SK-N-SH (cell line): ENCODE measurements around the gene TXNDC12. TPM values are rescaled to one million over a fixed set of nuclear protein-coding genes. Genes with fewer than 3 reads are reported as not detected.

ENCODE experiments used
- CTCF ChIA-PET: fragments of 300-600, 350-600 bp; formaldehyde crosslinking; extraction: SDS; loops from one replicate; lab custom pipeline; 2021; lab: Yijun Ruan, JAX
- POLR2A ChIA-PET: fragments of 350-600 bp; sonication (Branson Sonifier 250); formaldehyde crosslinking; extraction: SDS; loops from one replicate; lab custom pipeline; 2020; ENCODE audit warnings: antibody characterized with exemption, inconsistent platforms; lab: Yijun Ruan, JAX
- DNase-seq: peaks from one replicate; pipeline ENCODE4 v3.0.0; 2012
- H2AFZ ChIP-seq: fragments of 200-600 bp; sonication (generic); 2 replicates; pipeline ENCODE4 v1.8.1; 2016; ENCODE audit warnings: antibody characterized with exemption, mild to moderate bottlenecking, low read depth
- H3F3A ChIP-seq: fragments of 200-600 bp; sonication (generic); replicated peaks from 2 replicates; pipeline ENCODE3; 2016; ENCODE audit warnings: antibody characterized with exemption, mild to moderate bottlenecking; ENCODE audit not compliant: insufficient read depth
- H3K27ac ChIP-seq, 2 experiments: fragments of 200-500 bp in 1 of 2; fragments of 200-600 bp in 1 of 2; sonication (Bioruptor generic) in 1 of 2; sonication (generic), shearing (Covaris generic) in 1 of 2; 2 replicates each; pipeline versions ENCODE4 v1.5.1 to v1.6.1; 2014 to 2016; ENCODE audit warnings: low read depth in 2 of 2, inconsistent platforms in 1 of 2, low read length in 1 of 2, mild to moderate bottlenecking in 1 of 2, mixed read lengths in 1 of 2
- H3K27me3 ChIP-seq: fragments of 200-600 bp; sonication (generic), shearing (Covaris generic); 2 replicates; pipeline ENCODE4 v1.6.1; 2016; ENCODE audit warnings: mixed run types; ENCODE audit not compliant: insufficient read depth
- H3K36me3 ChIP-seq, 2 experiments: fragments of 200-500 bp in 1 of 2; fragments of 200-600 bp in 1 of 2; sonication (Bioruptor generic) in 1 of 2; sonication (generic) in 1 of 2; replicated peaks in 1 of 2; 2 replicates each; pipeline versions ENCODE3 to v1.5.1; 2014 to 2016; ENCODE audit warnings: low read length in 1 of 2, mild to moderate bottlenecking in 1 of 2; ENCODE audit not compliant: insufficient read depth in 2 of 2, control insufficient read depth in 1 of 2
- H3K4me1 ChIP-seq, 2 experiments: fragments of 200-500 bp in 1 of 2; fragments of 200-600 bp in 1 of 2; sonication (Bioruptor generic) in 1 of 2; sonication (generic), shearing (Covaris generic) in 1 of 2; 2 replicates each; pipeline versions ENCODE4 v1.5.1 to v1.6.1; 2014 to 2016; ENCODE audit warnings: low read depth in 1 of 2, low read length in 1 of 2, mixed run types in 1 of 2; ENCODE audit not compliant: insufficient read depth in 2 of 2, control insufficient read depth in 1 of 2
- H3K4me2 ChIP-seq: fragments of 200-600 bp; sonication (generic), shearing (Covaris generic); 2 replicates; pipeline ENCODE4 v1.6.1; 2017; ENCODE audit warnings: mixed run types
- H3K4me3 ChIP-seq, 2 experiments: fragments of 200-500 bp in 1 of 2; fragments of 200-600 bp in 1 of 2; sonication (Bioruptor generic) in 1 of 2; sonication (generic), shearing (Covaris generic) in 1 of 2; 2 replicates each; pipeline versions ENCODE4 v1.5.1 to v1.8.1; 2014 to 2016; ENCODE audit warnings: low read depth in 2 of 2, inconsistent platforms in 1 of 2, low read length in 1 of 2, mild to moderate bottlenecking in 1 of 2, mixed read lengths in 1 of 2, moderate library complexity in 1 of 2
- H3K79me2 ChIP-seq: fragments of 200-600 bp; sonication (generic); 2 replicates; pipeline ENCODE4 v1.8.1; 2017; ENCODE audit warnings: mild to moderate bottlenecking; ENCODE audit not compliant: insufficient read depth
- H3K9ac ChIP-seq: fragments of 200-600 bp; sonication (generic); 2 replicates; pipeline ENCODE4 v1.6.1; 2017; ENCODE audit warnings: mixed run types
- H3K9me2 ChIP-seq: fragments of 200-600 bp; sonication (generic); 2 replicates; pipeline ENCODE4 v1.6.1; 2017; ENCODE audit warnings: mixed run types
- H3K9me3 ChIP-seq: fragments of 200-600 bp; sonication (generic); 2 replicates; pipeline ENCODE4 v1.6.1; 2017; ENCODE audit warnings: mixed run types, mild to moderate bottlenecking, moderate library complexity
- H4K20me1 ChIP-seq: fragments of 200-600 bp; sonication (generic); 2 replicates; pipeline ENCODE4 v1.6.1; 2017; ENCODE audit warnings: mild to moderate bottlenecking, mixed run types; ENCODE audit not compliant: insufficient read depth
- CHD2 ChIP-seq: fragments of 150-350 bp; IDR thresholded peaks from 2 replicates; pipeline ENCODE4 v1.6.1; 2018; ENCODE audit warnings: low read length; ENCODE audit not compliant: partially characterized antibody
- EP300 ChIP-seq, 2 experiments: IDR thresholded peaks; 2 replicates each; pipeline versions ENCODE4 v1.4.0 to v1.6.1; 2012; ENCODE audit warnings: borderline replicate concordance in 1 of 2, low read depth in 1 of 2, low read length in 1 of 2
- FOXJ3 ChIP-seq: sonication (generic); formaldehyde crosslinking; IDR thresholded peaks from 2 replicates; pipeline ENCODE4 v1.5.1; 2020; ENCODE audit warnings: mild to moderate bottlenecking, missing genetic modification reagents
- GABPA ChIP-seq: IDR thresholded peaks from 2 replicates; pipeline ENCODE4 v1.4.0; 2012; ENCODE audit warnings: low read depth, mild to moderate bottlenecking
- GATA2 ChIP-seq: sonication (generic); formaldehyde crosslinking; IDR thresholded peaks from 2 replicates; pipeline ENCODE4 v1.5.0; 2020; ENCODE audit warnings: mild to moderate bottlenecking, missing genetic modification reagents
- JUND ChIP-seq: IDR thresholded peaks from 2 replicates; pipeline ENCODE4 v1.4.0; 2012
- MAX ChIP-seq: IDR thresholded peaks from 2 replicates; pipeline ENCODE4 v1.4.0; 2012; ENCODE audit warnings: low read depth
- MXI1 ChIP-seq: IDR thresholded peaks from 2 replicates; pipeline ENCODE4 v1.6.1; 2012; ENCODE audit warnings: mild to moderate bottlenecking, low read depth, low read length, improper control_type of control experiment
- NFIC ChIP-seq: IDR thresholded peaks from 2 replicates; pipeline ENCODE4 v1.4.0; 2012; ENCODE audit warnings: borderline replicate concordance
- POLR2AphosphoS5 ChIP-seq: IDR thresholded peaks from 2 replicates; pipeline ENCODE4 v1.6.1; 2012; ENCODE audit warnings: low read depth, low read length
- RAD21 ChIP-seq: IDR thresholded peaks from 2 replicates; pipeline ENCODE4 v1.6.1; 2012; ENCODE audit warnings: mild to moderate bottlenecking, low read length
- RCOR1 ChIP-seq: fragments of 150-350 bp; IDR thresholded peaks from 2 replicates; pipeline ENCODE4 v1.6.1; 2017; ENCODE audit warnings: antibody characterized with exemption, low read length
- REST ChIP-seq: IDR thresholded peaks from 2 replicates; pipeline ENCODE4 v1.6.1; 2012; ENCODE audit warnings: mild to moderate bottlenecking, low read depth, low read length, moderate library complexity
- RFX5 ChIP-seq: IDR thresholded peaks from 2 replicates; pipeline ENCODE4 v1.6.1; 2012; ENCODE audit warnings: mild to moderate bottlenecking, improper control_type of control experiment, low read length
- SIN3A ChIP-seq: IDR thresholded peaks from 2 replicates; pipeline ENCODE4 v1.6.1; 2012; ENCODE audit warnings: low read depth, mild to moderate bottlenecking, low read length, moderate library complexity, borderline replicate concordance
- TAF1 ChIP-seq: IDR thresholded peaks from 2 replicates; pipeline ENCODE4 v1.6.1; 2012; ENCODE audit warnings: low read depth, mild to moderate bottlenecking, low read length, moderate library complexity, borderline replicate concordance
- TEAD4 ChIP-seq: IDR thresholded peaks from 2 replicates; pipeline ENCODE4 v1.4.0; 2012; ENCODE audit warnings: mild to moderate bottlenecking, borderline replicate concordance; ENCODE audit not compliant: insufficient read depth
- YY1 ChIP-seq: IDR thresholded peaks from 2 replicates; pipeline ENCODE4 v1.4.0; 2012; ENCODE audit warnings: low read depth, mild to moderate bottlenecking
- ZBTB33 ChIP-seq: IDR thresholded peaks from 2 replicates; pipeline ENCODE4 v1.4.0; 2012; ENCODE audit warnings: low read depth, borderline replicate concordance
- WGBS: methylation state at CpG from one replicate; pipeline ENCODE4 v1.1.6; 2017; ENCODE audit warnings: low lambda C conversion rate; 5-methylcytosine and 5-hydroxymethylcytosine counted together
- polyA plus RNA-seq, 3 experiments: library from polyadenylated mRNA; depleted of rRNA; stranded (reverse); fragments of >200 nt; gene quantifications; 2 replicates each; pipeline ENCODE4 v1.2.3, GENCODE V29; 2012
- TF ChIP-seq, protein P1 (sequence below): fragments of 150-350 bp; IDR thresholded peaks from 2 replicates; pipeline ENCODE4 v1.6.1; 2016; ENCODE audit warnings: mild to moderate bottlenecking, low read depth, low read length

Gene TXNDC12
- polyA plus RNA-seq, 1 of the 3 experiments (the other 2 are of a cell fraction): 37.2 TPM

DNA sequence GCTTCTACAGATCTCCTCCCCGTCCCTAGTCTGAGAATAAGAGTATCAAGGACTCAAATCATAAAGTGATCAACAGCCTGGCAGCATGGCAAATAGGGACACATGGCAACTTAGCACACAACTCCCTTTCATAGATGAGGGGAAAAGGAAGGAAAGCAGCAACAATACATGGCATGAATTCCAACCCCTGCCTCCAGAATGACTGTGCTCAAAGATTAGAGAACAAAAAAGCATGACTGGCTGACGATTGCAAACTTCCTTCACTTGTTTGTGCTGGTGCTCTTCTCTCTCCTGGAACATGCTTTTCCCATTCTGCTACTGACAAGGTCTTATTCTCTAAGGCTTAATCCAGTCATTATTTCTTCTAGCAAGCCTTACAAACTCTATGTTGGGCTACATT, 32.9 kb downstream of the TXNDC12 start:
- Histone ChIP-seq H3K4me1 (no peaks in the 10 kb centered on the region), H3K9me2 (no peaks in the 10 kb centered on the region), H3K27me3 (no peaks in the 10 kb centered on the region), H4K20me1 (no peaks in the 10 kb centered on the region), H3K79me2 (no peaks in the 10 kb centered on the region), H3K27ac (no peak overlapping the region), H3K4me2 (no peak overlapping the region), H3K9ac (no peak overlapping the region), H3F3A (peaks cover 14% of the 10 kb centered on the region), H2AFZ (no peak overlapping the region), H3K4me3 (no peak overlapping the region), H3K36me3 (peaks cover 17 to 43% of the 10 kb centered on the region in 2 experiments), H3K9me3 (no peaks in the 10 kb centered on the region)
- ChIA-PET POLR2A (no interaction called here), CTCF (interaction anchor here (2.1 kb wide), 1 partner anchor 126 kb away, joined by 6 read pairs; no protein-coding TSS in a partner anchor)
- 90% methylated on average over 2 of the region's 2 CpGs for WGBS
- no peak for DNase-seq
- TF ChIP-seq FOXJ3 (CRISPR knock-in tag) (no peak), GABPA (no peak), NFIC (no peak), ZBTB33 (no peak), MXI1 (no peak), YY1 (no peak), JUND (no peak), RAD21 (no peak), EP300 (IDR thresholded peaks at IDR 0.05; ENCODE audit: borderline replicate concordance in 1 of 2, low read depth in 1 of 2, low read length in 1 of 2) (no peak), MAX (no peak), RFX5 (no peak), REST (no peak), GATA2 (no peak), CHD2 (no peak), SIN3A (no peak), TEAD4 (no peak), POLR2AphosphoS5 (no peak), RCOR1 (no peak), TAF1 (no peak)
- TF ChIP-seq, protein P1, sequence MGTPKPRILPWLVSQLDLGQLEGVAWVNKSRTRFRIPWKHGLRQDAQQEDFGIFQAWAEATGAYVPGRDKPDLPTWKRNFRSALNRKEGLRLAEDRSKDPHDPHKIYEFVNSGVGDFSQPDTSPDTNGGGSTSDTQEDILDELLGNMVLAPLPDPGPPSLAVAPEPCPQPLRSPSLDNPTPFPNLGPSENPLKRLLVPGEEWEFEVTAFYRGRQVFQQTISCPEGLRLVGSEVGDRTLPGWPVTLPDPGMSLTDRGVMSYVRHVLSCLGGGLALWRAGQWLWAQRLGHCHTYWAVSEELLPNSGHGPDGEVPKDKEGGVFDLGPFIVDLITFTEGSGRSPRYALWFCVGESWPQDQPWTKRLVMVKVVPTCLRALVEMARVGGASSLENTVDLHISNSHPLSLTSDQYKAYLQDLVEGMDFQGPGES: no peak
